ENCODE measurements around the gene SAMD11.
A peak's percentile ranks its signal among the peaks of the same experiment; 100 is the strongest.
"Not testable (repeated sequence)": the region's sequence is repeated elsewhere in the genome, so short reads cannot be mapped to it uniquely, and the experiment has no call there.

The SAMD11 gene

DNA sequence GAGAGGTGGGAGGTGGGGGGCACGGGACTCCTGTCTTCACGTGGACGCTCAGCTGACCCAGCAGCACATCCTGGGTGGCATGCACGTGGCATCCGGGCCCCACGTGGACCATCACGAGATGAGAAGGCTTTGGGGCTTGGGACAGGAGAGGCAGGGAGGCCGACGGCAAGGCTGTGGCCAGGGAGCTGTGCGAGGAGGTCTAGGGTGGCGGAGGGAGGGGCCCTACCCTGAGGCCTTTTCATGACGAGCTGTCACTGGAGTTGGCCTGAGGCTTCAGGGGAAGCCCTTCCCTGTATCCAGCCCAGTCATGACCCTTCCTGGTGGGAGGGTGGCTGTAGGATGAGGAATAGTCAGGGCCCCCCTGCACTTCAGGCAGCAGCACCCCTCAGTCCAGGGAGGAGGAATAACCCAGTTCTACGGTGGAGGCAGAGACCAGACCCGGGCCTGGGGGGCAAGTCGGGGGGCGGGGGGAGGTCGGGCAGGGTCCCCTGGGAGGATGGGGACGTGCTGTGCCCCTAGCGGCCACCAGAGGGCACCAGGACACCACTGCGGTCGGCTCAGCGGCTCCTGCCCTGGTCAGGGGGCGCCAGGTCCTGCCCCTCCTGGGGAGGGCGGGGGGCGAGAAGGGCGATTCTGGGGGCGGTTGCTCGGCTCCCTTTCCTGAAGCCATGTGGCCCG is 60.2 kb downstream of the SAMD11 start:
- Mint-ChIP-seq H3K27ac (no peak overlapping the region), H3K4me3 (no peak overlapping the region), H3K27me3 (peaks cover 52% of the 10 kb centered on the region), H3K4me1 (ENCODE audit: low read depth) (no peaks in the 10 kb centered on the region), H3K36me3 (ENCODE audit: low read depth) (no peaks in the 10 kb centered on the region), H3K9me3 (no peaks in the 10 kb centered on the region)
- peak; percentile 82 for DNase-seq

DNA sequence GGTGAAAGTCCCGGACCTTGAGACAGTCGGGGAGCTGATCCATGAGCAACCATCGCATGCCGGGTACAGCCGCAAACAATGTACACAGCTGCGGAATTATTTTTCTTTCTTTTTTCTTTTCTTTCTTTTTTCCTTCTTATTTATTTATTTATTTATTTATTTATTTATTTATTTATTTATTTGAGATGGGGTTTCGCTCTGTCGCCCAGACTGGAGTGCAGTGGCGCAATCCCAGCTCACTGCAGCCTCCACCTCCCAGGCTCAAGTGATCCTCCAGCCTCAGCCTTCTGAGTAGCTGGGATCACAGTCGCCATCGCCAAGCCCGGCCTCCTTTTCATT is 60.7 kb downstream of the SAMD11 start:
- DNase-seq = no peak
- no peaks in the 10 kb centered on the region for H3K36me3 Mint-ChIP-seq (ENCODE audit: low read depth)
- H3K9me3 Mint-ChIP-seq = no peaks in the 10 kb centered on the region
- H3K4me3 Mint-ChIP-seq = no peak overlapping the region
- peaks cover 56% of the 10 kb centered on the region for H3K27me3 Mint-ChIP-seq
- H3K27ac Mint-ChIP-seq = no peak overlapping the region
- no peaks in the 10 kb centered on the region for H3K4me1 Mint-ChIP-seq (ENCODE audit: low read depth)

- H3K4me3 Mint-ChIP-seq = no peak overlapping the region
- H3K9me3 Mint-ChIP-seq = no peaks in the 10 kb centered on the region
- no peaks in the 10 kb centered on the region for H3K4me1 Mint-ChIP-seq (ENCODE audit: low read depth)
- H3K36me3 Mint-ChIP-seq (ENCODE audit: low read depth) = no peaks in the 10 kb centered on the region
- peaks cover 59% of the 10 kb centered on the region for H3K27me3 Mint-ChIP-seq
- DNase-seq = no peak
- H3K27ac Mint-ChIP-seq = no peak overlapping the region
These were observed 61.4 kb downstream of the SAMD11 start for GRCh38 chr1:985126-985525.

DNA sequence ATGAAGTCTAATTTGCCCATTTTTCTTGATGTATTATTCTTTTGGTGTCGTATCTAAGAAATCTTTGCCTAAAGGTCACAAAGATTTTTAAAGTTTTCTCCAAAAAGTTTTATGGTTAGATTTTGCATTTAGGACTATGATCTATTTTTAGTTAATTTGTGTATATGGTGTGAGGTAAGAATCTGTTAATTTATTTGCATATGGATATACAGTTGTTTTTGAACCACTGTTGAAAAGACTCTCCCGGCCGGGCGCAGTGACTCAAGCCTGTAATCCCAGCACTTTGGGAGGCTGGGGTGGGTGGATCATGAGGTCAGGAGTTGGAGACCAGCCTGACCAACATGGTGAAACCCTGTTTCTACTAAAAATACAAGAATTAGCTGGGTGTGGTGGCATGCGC is 64.3 kb downstream of the SAMD11 start:
- H3K4me3 Mint-ChIP-seq; DNase-seq; H3K27ac Mint-ChIP-seq; H3K36me3 Mint-ChIP-seq (ENCODE audit: low read depth); H3K9me3 Mint-ChIP-seq: not testable (repeated sequence)
- Mint-ChIP-seq H3K27me3 (peaks cover 52% of the 10 kb centered on the region), H3K4me1 (ENCODE audit: low read depth) (peaks cover 10% of the 10 kb centered on the region)

GRCh38 chr1:991275-991674 is 67.6 kb downstream of the SAMD11 start:
- not testable (repeated sequence) for DNase-seq; H3K9me3 Mint-ChIP-seq; H3K36me3 Mint-ChIP-seq (ENCODE audit: low read depth); H3K4me3 Mint-ChIP-seq; H3K27ac Mint-ChIP-seq
- H3K27me3 Mint-ChIP-seq = peaks cover 51% of the 10 kb centered on the region
- peaks cover 13% of the 10 kb centered on the region for H3K4me1 Mint-ChIP-seq (ENCODE audit: low read depth)

DNA sequence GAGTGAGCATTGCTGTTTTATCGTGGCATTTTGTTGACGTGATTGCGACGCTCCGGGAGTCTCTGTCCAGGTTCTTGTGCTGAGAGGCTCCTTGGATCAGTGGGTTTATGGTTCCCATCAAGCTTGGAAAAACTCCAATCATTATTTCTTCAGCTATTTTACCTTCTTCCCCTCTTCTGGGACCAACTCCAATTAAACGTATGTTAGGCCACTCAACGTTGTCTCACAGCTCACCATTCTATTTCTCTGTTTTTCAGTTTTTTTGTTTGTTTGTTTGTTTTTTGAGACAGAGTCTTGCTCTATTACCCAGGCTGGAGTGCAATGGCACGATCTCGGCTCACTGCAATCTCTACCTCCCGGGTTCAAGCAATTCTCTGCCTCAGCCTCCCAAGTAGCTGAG is 68.2 kb downstream of the SAMD11 start:
- H3K36me3 Mint-ChIP-seq (ENCODE audit: low read depth) = no peaks in the 10 kb centered on the region

GRCh38 chr1:992362-992761 is 68.6 kb downstream of the SAMD11 start:
- peaks cover 52% of the 10 kb centered on the region for H3K27me3 Mint-ChIP-seq
- no peak overlapping the region for H3K4me3 Mint-ChIP-seq
- H3K4me1 Mint-ChIP-seq (ENCODE audit: low read depth) = peaks cover 13% of the 10 kb centered on the region
- no peak for DNase-seq
- no peak overlapping the region for H3K27ac Mint-ChIP-seq
- H3K9me3 Mint-ChIP-seq = peaks cover 4% of the 10 kb centered on the region
- H3K36me3 Mint-ChIP-seq (ENCODE audit: low read depth) = no peaks in the 10 kb centered on the region

More for the DNA sequence above, 68.2 kb downstream of the SAMD11 start:
- H3K9me3 Mint-ChIP-seq = peaks cover 4% of the 10 kb centered on the region
- H3K27me3 Mint-ChIP-seq = peaks cover 48% of the 10 kb centered on the region
- H3K27ac Mint-ChIP-seq = no peak overlapping the region
- no peak overlapping the region for H3K4me3 Mint-ChIP-seq
- H3K4me1 Mint-ChIP-seq (ENCODE audit: low read depth) = peaks cover 13% of the 10 kb centered on the region
- DNase-seq = no peak

- Mint-ChIP-seq H3K4me1 (ENCODE audit: low read depth) (peaks cover 14% of the 10 kb centered on the region), H3K9me3 (peaks cover 4% of the 10 kb centered on the region), H3K4me3 (no peak overlapping the region), H3K27me3 (peaks cover 49% of the 10 kb centered on the region), H3K36me3 (ENCODE audit: low read depth) (no peaks in the 10 kb centered on the region), H3K27ac (no peak overlapping the region)
- no peak for DNase-seq
These were observed 69.8 kb downstream of the SAMD11 start for GRCh38 chr1:993379-993995.
